Activated CD4-positive, alpha-beta T cell treated with anti-CD3 and anti-CD28 coated beads, Interleukin-2, amount 50 U/mL, for 48 hours (primary cell): ENCODE measurements around the gene KRT26.
"Not testable (repeated sequence)": the region's sequence is repeated elsewhere in the genome, so short reads cannot be mapped to it uniquely, and the experiment has no call there.

Source experiments
- DNase-seq, 2 experiments: peaks; one replicate each; pipeline ENCODE4 v3.0.0-alpha.2; 2020

Gene KRT26

GRCh38 chr17:40793832-40794231 lies 21.8 kb upstream of the KRT26 start:
- DNase-seq, result no peak

- DNase-seq, result no peak
Measured at GRCh38 chr17:40791787-40792436, 19.9 kb upstream of the KRT26 start.

- DNase-seq, result no peak
Measured at GRCh38 chr17:40791111-40791510, 19.1 kb upstream of the KRT26 start.

- DNase-seq, result no peak
Measured at GRCh38 chr17:40782450-40782849, 10.4 kb upstream of the KRT26 start, which contains the start of gene KRT27. Gene KRT27 (minus strand): TSS chr17:40782550. CDS start chr17:40782493, 57 bp downstream.

- DNase-seq, result peak; percentile 23 to 32
Measured at GRCh38 chr17:40779181-40779909, 7.3 kb upstream of the KRT26 start.

- DNase-seq, result no peak
Measured at GRCh38 chr17:40778461-40778860, 6.5 kb upstream of the KRT26 start.

- DNase-seq, result no peak
Measured at GRCh38 chr17:40777971-40778370, 6.0 kb upstream of the KRT26 start.

- no peak for DNase-seq
Measured at GRCh38 chr17:40777459-40777858, 5.5 kb upstream of the KRT26 start.

- no peak for DNase-seq
Measured at GRCh38 chr17:40775945-40776344, 3.9 kb upstream of the KRT26 start.

- no peak for DNase-seq
Measured at GRCh38 chr17:40765657-40766056, 6.3 kb downstream of the KRT26 start.

GRCh38 chr17:40763752-40764151 lies 8.2 kb downstream of the KRT26 start:
- no peak for DNase-seq

GRCh38 chr17:40760105-40761016 lies 11.6 kb downstream of the KRT26 start:
- DNase-seq, result no peak

- no peak for DNase-seq
Measured at GRCh38 chr17:40755231-40755630, 16.8 kb downstream of the KRT26 start, which contains the start of gene KRT25. Gene KRT25 (minus strand): TSS chr17:40755331. CDS start chr17:40755271, 60 bp downstream.

- no peak for DNase-seq
Measured at GRCh38 chr17:40753804-40754203, 18.2 kb downstream of the KRT26 start.

- no peak for DNase-seq
Measured at GRCh38 chr17:40751065-40751464, 20.9 kb downstream of the KRT26 start.

- DNase-seq, result no peak
Measured at GRCh38 chr17:40750391-40750790, 21.6 kb downstream of the KRT26 start.

GRCh38 chr17:40748666-40749065 lies 23.3 kb downstream of the KRT26 start:
- not testable (repeated sequence) for DNase-seq

GRCh38 chr17:40738553-40738952 lies 33.4 kb downstream of the KRT26 start:
- no peak for DNase-seq

- DNase-seq, result no peak
Measured at GRCh38 chr17:40735016-40735415, 37.0 kb downstream of the KRT26 start.

GRCh38 chr17:40734018-40734417 lies 38.0 kb downstream of the KRT26 start:
- DNase-seq, result no peak

GRCh38 chr17:40730970-40731369 lies 41.0 kb downstream of the KRT26 start:
- DNase-seq, result no peak

GRCh38 chr17:40727447-40728231 lies 44.4 kb downstream of the KRT26 start:
- no peak for DNase-seq
